HG03558 (cell line): ENCODE data around the gene FHAD1.
"Not testable (repeated sequence)": the region's sequence is repeated elsewhere in the genome, so short reads cannot be mapped to it uniquely, and the experiment has no call there.

ENCODE experiments used
- ATAC-seq: cut with Tn5 transposase; IDR thresholded peaks from one replicate; pipeline ENCODE4 v1.9.1; 2021; ENCODE audit warnings: moderate number of reproducible peaks; ENCODE audit not compliant: unreplicated experiment; ENCODE audit errors: extremely low read depth

The FHAD1 gene

DNA sequence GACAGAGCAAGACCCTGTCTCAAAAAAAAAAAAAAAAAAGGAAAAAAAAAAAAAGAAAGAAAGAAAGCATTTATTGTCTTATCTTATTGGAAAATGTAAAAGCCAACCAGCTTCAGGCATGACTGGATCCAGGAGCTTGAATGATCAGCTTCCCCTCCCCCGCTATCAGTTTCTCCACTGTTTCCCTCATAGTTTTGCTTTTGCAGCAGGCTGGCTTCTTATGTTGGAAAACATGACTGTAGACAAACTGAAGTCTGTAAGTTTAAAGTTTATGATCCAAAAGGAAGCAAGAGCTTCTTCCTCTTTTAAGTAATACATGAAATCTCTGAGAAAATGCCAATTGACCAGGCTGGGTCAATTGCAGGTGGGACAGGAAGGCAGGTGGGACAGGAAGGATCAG, 52.2 kb downstream of the FHAD1 start:
- ATAC-seq = no peak

DNA sequence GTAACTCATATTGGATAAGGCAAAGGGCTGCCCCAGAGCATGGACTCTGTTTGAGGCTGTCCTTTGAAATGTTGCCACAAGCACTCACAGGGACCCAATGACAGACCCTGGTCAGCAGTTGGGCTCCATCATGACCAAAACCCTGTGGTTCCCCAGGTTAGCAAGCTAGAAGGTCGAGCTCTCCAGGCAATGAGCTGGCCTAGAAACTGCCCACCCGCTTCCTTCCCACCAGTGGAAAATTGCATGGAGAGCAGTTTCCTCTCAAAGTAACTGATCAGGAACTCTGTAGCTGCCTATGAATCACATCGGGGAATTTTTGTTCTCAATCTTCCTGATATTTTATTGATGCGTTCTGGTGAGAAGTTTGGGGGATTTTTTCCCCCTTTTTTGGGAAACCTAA, 52.8 kb downstream of the FHAD1 start:
- ATAC-seq = no peak

DNA sequence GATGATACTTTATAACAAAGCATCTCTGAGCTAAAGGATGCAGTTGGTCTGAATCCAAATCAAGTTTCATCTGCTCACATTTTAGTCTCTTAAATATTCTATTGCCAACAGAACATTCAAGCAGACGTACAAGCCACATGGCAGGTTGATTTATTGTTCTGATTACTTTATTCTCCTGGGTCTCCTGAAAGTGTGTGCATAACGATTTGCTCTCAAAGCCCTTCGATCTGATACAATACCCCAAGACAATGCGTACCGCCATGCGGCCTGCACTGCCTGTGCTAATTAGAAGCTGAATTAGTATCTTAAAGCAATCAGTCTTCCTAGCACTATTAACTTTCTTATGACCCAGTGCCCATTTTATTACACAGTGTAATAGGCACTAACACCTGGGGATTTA, 56.9 kb downstream of the FHAD1 start:
- no peak for ATAC-seq

DNA sequence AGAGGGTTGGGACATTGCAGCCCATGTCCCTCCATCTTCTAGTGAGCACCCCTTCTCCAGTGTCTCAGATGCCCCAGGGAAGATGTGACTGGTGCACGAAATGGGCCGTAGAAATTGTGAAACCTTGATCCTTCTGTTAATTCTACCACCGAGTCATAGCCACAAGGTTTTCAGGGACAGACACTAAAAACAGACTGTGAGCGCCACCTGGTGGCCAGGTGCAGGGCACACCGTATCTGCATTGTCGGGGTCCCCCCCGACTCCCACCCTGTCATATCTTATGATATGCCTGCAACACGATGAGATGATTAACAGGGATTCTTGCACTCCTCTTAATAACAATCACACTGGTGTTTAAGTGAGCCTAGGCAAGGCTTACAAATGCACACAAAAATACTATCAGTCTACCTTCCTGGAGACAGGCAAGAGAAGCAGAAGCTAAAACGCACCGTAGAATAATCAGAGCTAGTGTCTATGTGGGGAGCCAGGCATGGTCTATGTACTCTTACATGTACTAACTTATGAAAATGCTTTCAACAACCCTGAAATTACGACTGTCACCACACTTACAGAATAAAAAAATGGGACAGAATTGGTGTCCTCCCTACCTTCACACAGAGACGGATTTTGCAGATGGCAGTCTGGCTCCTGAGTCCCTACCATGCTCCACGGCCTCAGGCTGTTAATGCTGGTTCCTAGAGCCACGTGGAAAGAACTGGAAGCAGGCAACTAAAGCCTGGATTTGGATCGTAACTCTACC, 57.9 kb downstream of the FHAD1 start:
- no peak for ATAC-seq

DNA sequence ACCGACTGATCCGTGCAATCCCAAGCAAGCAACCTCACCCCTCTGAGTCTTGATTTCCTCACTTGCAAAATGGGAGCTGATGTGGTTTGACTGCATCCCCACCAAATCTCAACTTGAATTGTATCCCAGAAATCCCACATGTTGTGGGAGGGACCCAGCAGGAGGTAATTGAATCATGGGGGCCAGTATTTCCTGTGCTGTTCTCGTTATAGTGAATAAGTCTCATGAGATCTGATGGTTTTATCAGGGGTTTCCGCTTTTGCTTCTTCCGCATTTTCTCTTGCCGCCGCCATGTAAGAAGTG, 58.4 kb downstream of the FHAD1 start:
- no peak for ATAC-seq

DNA sequence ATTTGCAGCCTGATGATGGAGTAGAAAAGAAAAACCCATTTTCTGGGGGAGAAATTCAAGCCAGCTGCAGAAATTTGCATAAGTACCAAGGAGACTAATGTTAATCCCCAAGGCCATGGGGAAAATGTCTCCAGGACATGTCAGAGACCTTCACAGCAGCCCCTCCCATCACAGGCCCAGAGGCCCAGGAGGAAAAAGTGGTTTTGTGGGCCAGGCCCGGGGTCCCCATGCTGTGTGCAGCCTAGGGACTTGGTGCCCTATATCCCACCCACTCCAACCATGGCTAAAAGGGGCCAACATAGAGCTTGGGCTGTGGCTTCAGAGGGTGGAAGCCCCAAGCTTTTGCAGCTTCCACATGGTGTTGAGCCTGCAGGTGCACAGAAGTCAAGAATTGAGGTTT, 59.3 kb downstream of the FHAD1 start:
- ATAC-seq = not testable (repeated sequence)

DNA sequence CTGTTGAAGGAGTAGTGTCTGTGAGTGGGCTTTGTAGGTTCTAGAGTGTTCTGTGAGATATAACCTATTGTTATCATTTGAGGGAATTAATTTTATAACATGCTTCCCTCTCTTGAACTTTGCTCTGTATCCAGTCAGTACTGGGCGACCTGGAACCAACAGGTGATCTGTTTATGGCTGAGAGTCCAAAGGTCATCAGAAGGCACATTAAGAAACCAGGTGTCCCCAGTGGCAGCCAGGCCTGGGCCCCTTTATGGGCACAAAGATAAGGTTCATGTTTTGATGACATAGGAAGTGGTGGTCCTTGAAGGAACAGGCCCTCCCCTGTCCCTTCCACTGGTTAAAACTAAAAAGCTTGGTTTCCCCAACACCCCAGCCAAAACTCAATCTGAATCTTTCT, 61.1 kb downstream of the FHAD1 start:
- ATAC-seq = no peak

DNA sequence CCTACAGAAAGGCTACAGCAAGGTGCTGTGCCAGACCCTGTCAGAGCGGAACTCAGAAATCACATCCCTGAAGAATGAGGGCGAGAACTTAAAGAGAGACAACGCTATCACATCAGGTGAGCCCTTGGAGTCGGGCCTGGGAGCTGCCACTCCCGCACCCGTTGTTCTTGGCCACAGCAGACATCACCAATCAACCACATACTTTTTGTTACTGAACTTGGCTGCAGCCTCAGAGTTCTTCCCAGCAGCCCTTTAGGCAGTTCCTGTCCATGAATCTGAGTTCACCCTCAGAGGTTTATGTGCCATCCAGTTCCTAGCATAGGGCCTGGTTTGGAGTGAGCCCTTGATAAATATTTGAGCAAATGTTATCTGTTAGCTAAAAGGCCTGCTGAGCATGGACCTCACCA, 61.6 kb downstream of the FHAD1 start:
- no peak for ATAC-seq

DNA sequence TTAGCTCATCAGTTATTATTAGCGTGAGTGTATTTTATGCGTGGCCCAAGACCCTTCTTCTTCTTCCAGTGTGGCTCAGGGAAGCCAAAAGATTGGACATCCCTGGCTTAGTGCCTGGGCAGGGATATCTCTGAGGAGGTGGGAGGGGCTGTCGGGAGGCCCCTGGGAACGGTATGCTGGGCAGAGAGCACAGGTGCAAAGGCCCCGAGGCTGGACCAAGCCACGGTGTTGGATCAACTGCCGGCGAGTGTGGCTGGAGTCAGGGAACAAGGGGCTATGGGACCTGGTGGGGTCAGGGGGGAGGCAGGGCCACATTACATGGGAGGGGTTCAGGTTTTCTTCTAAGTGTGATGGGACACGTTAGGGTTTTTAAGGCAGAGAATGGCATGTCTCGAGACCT, 62.7 kb downstream of the FHAD1 start:
- ATAC-seq = no peak

DNA sequence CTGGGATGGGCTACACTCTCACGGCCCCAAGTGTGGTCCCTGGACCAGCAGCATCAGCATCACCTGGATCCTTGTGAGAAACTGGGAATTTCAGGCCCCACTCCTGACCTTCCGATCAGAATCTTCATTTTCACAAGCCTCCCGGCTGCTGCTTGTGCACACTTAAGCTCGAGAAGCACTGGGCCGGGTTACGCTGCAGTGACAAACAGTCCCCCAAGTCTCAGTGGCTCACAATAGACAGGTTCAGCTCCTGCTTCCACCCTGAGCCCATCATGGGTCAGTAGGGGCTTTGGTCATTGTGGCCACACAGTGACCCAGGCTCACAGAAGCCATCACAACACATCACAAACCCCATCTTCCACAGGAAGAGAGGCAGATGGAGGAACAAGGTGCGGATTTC, 63.5 kb downstream of the FHAD1 start:
- no peak for ATAC-seq

DNA sequence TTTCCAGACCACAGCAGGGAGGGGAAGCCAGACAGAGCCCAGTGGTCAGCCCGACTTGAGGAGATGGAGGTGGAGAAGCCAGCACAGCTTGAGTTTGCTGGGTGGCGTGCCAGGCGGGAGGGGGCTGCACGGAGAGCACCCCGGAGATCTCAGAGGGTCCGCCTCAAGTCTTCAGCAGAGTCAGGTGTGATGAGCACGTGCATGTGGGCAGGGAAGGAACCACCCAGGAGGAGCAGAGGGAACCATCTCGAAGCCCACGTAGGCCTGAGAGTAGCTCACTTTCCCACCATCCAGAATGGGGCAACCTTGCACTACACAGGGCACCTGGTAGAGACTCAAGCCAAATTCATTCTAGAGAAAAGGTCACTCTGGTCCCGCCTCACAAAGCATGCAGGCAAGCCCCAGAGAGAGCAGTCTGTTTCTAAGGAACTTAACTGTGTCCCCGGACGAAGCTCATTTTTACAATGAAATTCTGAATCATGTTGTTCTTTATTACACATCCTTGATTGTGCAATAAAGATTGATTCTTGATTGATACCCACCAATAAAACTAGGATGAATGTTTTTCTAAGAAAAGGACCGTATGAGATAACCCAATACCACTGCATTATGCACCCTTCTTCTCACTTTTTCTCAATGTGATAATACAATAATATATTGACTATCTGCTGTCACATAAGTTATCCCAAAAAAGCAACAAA, 64.2 kb downstream of the FHAD1 start:
- no peak for ATAC-seq

DNA sequence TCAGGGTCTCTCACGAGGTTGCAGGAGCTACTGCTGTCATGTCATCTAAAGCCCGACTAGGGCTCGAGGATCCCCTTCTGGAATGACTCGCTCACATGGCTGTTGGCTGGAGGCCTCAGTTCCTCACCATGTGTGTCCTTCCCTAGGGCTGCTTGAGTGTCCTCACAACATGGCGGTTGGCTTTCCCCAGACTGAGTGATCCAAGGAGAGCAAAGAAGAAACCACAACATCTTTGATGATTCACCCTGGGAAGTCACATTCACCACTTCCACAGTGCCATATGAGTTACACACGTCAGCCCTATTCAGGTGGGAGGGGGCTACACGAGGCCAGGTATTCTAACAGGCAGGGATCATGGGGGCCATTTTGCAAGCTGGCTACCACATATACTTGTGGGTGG, 64.9 kb downstream of the FHAD1 start:
- ATAC-seq = no peak

DNA sequence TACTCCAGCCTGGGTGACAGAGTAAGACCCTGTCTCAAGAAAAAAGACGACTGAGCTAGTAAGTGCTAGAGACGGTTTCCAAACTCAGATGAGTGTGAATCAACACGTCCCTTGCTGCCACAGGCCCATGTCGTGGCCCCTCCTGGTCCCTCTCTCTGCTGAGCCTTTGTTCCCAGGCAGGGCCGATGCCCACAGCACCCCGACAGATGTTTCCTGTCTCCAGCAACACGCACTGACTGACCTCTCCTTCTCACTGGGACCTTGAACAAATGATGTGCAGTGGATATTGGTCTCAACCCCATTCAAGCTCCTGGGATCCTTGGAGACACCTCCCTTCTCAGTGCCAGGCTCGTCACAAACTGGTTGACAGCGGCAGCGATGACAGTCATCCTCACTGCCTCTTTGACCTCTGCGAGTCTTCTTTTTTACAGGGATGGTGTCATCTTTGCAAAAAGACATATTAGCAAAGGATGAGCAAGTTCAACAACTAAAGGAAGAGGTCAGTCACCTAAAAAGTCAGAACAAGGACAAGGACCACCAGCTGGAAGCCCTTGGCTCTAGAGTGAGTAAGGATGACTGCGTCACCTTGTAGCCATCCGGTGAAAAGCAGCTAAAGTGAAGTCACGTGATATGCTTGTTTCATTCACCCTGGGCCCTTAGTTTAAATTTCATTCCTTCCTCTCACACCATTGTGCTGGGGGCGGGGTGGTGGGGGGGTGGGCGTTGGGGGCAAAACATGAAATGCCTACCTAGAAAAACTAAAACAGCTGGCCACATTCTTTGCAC, 65.8 kb downstream of the FHAD1 start:
- no peak for ATAC-seq

DNA sequence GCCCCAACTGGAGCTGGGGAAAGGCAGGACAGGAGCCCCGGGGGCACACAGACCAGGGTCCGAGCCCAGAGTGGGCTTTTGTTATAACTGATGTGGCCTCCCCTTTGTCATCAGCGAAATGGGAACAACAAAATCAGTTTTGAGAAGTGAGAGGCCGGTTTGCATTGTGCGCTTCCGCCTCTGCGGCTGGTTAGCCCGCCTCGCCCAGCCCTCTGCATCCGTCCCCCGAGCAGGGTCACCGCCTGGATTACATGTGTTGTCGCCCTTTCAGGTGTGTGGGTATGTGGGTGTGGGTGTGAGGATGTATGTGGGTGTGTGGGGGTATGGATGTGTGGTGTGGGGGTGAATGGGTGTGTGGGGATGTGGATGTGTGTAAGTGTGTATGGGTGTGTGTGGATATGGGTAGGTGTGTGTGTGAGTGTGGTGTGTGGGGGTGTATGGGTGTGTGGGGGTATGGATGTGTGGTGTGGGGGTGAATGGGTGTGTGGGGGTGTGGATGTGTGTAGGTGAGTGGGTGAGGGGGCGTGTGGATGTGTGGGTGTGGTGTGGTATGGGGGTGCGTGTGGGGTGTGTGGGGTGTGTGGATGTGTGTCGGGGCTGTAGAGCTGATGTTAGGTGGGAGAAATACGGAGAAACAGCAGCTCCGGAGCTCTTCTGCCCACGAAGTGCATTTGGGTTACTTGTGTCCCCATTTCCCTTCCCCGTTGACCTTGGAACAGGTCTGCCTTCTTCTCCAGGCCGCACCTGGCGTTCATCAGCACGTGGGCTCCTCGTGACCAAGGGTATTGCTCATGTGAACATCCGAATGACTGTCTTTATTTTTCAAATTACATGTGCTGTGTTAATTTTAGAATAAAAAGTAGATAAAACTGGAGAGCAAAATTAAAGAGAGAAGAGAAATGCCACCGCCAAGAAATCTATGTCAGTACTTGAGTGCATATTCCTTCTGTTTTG, 67.6 kb downstream of the FHAD1 start:
- ATAC-seq = no peak

DNA sequence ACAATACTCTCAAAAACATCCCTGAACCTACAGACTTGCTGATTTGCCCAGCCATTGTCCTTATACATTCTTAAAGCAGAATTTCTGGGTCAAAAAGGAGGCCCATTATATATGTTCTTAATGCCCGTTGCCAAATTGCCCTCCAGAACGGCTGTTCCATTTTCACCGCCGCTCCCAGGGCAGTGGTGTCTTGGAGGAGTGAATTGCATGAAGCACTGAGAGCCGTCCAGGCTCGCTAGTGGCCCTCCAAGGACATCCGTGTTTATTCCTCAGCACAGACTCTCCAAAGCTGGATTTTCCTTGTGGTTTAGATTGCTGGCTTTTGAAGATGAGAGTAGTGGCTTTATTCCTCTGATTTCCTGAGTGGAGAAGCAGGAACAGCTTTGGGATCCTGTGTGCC, 68.8 kb downstream of the FHAD1 start:
- ATAC-seq = no peak

DNA sequence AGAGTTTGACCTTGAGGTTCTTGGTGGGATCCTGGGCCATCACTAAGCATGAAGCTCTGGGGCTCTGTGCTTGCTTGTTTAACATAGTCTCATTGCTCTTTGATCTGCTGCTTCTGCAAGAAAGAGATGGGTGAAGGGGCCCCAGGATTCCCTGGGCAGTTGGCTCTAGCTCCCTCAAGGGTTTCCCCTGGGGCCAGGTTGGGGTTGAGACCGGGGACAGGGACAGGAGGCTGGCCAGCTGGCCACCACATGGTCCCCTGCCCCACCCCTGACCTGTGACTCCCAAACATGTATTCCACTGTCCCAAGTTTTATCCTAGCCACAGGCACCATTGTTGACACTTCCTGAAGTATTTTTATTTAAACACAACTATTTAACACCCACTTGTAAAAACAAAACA, 69.5 kb downstream of the FHAD1 start:
- no peak for ATAC-seq

DNA sequence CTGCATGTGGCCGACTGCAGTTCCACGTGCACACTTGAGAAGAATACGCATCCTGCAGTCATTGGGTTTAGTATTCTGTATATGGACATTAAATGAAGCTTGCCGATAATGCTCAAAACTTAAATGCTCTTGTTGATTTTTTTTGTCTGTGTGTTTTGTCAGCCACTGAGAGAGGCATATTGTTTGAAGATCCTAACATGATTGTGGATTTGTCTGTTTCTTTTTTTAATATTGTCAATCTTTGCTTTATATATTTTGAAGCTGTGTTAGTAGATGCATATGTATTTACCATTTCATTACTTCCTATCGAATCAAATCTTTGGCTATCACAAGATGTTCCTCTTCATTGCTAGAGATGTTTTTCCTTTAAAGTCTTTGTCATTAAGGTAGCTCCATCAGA, 73.2 kb downstream of the FHAD1 start:
- ATAC-seq = no peak

DNA sequence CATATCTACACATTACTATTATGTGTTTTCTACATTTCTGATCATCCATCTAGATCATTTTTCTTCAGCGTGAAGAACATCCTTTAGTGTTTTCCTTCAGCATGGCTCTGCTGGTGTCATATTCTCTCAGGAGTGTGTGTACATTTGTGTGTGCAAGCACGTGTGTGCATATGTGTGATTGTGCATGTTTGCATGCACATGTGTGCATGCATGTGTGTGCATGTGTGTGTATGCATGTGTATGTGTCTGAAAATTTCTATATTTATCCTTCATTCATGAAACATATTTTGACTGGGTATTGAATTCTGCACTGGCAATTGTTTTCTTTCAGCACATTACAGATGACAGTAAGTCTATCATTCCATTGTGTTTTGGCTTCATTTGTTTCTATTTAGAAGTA, 74.6 kb downstream of the FHAD1 start:
- ATAC-seq = no peak

DNA sequence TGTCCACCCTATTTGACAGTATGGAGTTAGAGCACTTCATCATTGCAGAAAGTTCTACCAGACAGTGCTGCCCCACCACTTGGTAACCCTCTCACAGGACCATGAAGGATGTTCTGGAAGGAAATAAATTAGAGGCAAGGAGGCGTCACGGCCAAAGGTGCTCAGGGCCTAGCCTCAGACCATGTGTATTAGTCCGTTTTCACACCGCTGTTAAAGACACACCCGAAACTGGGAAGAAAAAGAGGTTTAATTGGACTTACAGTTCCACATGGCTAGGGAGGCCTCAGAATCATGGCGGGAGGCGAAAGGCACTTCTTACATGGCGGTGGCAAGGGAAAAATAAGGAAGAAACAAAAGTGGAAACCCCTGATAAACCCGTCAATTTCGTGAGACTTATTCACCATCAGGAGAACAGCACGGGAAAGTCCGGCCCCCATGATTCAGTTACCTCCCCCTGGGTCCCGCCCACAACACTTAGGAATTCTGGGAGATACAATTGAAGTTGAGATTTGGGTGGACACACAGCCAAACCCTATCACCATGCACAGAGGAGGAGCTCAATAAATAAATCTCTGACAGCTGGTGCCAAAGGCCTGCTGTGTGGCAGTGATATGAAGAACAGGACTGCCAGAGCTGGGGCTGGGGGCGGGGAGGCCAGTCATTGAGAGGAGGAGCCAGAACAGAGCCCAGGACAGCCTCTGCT, 75.8 kb downstream of the FHAD1 start:
- no peak for ATAC-seq
